Limb (tissue), 2 donors: ENCODE measurements around the gene FBXL15.

Source experiments
- DNase-seq, 2 donors: peaks; one replicate each; pipeline ENCODE4 v3.0.0-alpha.2; 2016; ENCODE audit errors: extremely low spot score in 2 of 2

FBXL15 gene

DNA sequence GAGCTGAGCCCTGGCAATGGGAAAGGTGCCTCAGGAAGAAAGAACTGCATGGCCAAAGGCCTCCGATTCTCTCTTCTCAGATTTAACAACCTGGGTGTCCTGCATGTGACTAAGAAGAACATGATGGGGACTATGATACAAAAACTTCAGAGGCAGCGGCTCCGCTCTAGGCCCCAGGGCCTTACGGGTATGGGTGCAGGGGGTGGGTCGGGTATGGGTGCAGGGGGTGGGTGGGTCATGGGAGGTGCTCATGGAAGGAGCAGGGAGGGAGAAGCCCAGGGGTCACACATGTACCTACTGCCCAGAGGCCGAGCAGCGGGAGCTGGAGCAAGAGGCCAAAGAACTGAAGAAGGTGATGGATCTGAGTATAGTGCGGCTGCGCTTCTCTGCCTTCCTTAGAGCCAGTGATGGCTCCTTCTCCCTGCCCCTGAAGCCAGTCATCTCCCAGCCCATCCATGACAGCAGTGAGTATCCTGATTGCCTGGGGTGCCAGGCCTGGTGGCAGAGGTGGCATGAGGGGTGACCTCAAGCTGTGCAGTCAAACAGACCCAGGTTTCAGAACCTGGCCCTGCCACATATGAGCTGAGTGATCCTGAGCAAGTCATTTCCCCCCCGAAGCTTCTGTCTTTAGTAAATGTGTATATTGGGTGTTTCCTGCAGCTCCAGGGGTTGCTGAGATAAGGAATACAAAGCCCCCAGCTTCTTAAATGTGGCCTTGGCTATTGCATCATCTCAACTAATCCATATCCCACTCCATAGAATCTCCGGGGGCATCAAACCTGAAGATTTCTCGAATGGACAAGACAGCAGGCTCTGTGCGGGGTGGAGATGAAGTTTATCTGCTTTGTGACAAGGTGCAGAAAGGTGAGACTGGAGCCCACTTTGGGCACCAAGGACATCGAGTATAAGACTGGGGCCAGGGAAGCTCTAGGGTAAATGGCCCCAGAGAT lies 23.1 kb upstream of the FBXL15 start:
- no peak for DNase-seq

- DNase-seq: no peak
Measured at GRCh38 chr10:102398172-102399020, 22.2 kb upstream of the FBXL15 start.

DNA sequence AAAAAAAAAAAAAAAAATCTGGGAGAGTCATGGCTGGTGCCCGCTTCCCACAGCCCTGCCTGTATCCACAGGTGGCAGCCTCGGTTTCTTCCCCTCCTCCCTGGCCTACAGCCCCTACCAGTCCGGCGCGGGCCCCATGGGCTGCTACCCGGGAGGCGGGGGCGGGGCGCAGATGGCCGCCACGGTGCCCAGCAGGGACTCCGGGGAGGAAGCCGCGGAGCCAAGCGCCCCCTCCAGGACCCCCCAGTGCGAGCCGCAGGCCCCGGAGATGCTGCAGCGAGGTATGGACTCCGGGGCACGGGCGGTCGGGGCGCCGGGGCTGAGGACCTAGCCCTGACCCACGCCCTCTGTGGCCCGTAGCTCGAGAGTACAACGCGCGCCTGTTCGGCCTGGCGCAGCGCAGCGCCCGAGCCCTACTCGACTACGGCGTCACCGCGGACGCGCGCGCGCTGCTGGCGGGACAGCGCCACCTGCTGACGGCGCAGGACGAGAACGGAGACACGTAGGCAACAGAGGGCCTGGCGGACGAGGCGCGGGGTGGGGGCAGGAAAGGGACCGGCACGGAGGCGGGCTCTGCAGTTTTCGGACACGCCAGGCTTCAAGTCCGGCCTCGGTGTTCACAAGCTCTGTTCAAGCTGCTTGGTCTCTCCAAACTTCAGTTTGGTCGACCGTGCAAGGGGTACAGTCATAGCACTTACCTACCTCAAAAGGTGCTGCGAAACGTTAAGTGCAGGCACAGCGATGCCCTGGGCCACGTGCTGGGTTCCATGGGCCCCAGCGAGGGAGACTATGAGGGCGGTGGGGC lies 21.2 kb upstream of the FBXL15 start:
- DNase-seq: peak; percentile 87 to 91

- no peak for DNase-seq
Measured at GRCh38 chr10:102400076-102400475, 20.6 kb upstream of the FBXL15 start.

GRCh38 chr10:102400598-102401341 lies 19.9 kb upstream of the FBXL15 start:
- DNase-seq: no peak

- DNase-seq: no peak
Measured at GRCh38 chr10:102401342-102401654, 19.3 kb upstream of the FBXL15 start.

GRCh38 chr10:102401735-102402511 lies 18.7 kb upstream of the FBXL15 start:
- peak in 1 of 2 donors; percentile 33 for DNase-seq

DNA sequence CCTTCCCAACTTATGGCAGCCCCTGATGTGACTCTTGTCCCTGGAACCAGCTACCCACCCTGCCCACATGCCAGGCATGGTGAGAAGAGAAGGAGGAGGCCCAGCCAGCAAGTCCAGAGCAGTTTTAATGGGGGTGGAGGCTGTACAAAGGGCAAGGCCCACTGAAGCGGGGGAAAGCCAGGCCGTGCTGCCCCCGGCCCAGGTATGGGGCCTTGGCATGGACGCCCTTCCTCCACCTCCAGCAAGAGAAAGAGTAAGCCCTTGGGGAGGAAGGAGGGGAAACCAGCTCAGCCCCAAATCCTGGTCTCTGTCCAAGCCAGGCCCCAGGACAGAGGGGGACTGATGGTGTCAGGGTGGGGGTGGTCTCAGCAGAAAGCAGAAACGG lies 18.1 kb upstream of the FBXL15 start:
- no peak for DNase-seq

- DNase-seq: peak in 1 of 2 donors; percentile 35
Measured at GRCh38 chr10:102403115-102403514, 17.5 kb upstream of the FBXL15 start.

DNA sequence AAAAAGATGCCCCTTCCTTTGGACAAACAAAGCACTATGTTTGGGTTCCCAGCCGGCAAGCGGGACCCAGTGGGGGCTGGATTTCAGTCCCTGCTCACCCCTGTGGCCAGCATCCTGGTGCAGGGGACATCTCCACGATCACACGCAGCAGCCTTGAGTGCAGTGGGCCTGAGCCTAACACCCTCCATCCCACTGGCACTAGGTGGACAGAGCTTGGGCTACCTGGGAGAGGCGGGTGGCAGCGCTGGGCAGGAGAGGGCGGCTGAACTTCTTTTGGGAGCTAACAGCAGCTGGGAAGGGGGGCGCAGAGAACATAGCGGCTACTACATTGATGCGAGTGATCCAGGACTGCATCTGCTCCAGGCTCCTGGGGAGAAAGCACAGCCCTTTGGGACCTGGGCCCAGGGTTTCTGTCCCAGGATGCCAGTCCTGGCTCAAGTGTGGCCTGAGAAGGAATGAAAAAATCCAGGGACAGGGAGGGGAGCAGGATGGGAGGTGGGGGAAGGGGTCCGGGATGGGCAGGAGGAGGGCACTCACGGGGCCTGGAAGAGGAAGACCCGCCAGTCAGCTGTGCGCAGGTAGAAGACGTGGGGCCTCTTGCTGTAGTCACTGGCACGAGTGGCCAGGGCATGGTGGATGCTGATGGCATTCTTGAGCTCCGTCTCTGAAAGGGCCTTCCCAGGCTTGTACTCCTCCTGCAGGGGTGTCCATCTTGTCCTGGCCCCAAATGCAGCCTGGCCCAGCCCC lies 16.1 kb upstream of the FBXL15 start:
- no peak for DNase-seq

- DNase-seq: no peak
Measured at GRCh38 chr10:102405108-102405571, 15.5 kb upstream of the FBXL15 start.

DNA sequence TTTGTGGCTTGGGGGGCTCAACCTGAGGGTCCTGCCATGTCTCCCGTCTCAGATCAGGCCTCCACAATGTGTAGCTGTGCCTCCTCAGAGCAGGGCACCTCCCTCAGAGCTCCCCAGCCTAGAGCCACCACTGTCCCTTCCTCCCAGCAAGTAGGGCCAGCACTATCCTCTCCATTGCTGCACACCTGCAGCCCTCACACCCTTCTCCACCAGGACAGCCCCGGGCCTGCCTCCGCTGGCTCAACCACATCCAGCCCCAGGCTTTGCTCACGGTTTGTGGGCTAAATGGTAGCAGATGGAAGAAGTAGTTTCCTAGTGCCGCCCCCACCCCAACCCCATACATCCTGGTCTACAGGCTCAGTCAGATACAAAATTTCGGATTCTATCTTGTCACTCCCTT lies 15.0 kb upstream of the FBXL15 start:
- DNase-seq: no peak

DNA sequence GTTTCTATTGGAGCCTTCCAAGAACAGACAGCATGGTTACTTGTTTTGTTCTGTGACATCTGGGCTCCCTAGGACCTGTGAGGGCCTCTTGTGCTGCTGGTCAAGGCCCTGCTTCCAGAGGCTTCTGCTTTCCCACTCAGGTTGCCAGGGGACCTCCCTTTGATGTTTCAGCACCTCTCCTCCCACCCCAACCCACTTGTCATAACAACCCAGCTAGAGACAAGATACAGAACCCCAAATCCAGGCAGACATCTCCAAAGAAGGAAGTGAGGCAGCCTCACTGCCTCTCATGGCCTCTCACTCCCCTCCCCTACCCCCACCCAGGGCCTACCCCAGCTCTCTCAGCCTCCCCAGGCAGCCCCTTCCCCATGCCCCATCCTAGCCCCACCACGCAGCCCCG lies 13.8 kb upstream of the FBXL15 start:
- DNase-seq: no peak

GRCh38 chr10:102407425-102408130 lies 13.1 kb upstream of the FBXL15 start:
- DNase-seq: no peak

DNA sequence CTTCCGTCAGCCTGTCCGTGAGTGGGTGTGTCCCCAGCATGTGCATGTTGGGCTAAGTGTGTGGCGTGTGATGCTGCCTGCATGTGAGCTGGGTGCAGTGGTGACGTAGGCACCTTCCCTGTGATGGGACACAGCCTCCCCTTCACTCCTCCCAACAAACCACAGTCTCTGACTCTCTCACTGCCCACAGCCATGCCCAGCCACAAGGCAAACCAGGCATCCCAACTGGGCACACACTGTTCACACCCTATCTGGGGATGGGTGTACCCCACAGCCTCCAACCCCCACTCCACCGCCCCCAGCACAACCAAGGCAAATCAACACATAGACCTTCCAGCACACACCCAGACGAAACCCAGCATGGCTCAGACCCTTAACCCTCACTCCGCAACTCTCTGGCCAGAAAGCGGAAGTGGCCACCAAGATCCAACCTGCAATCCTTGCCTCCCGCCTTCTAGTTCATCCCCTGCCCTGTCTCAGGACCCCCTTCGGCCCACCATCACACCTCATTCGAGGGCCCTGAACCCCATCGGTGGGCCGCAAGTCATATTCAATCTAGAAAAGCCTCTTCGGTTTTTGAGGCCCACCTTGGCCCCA lies 12.4 kb upstream of the FBXL15 start:
- peak in 1 of 2 donors; percentile 28 for DNase-seq

- DNase-seq: peak; percentile 72 to 85
Measured at GRCh38 chr10:102408728-102409603, 11.7 kb upstream of the FBXL15 start.
